Endothelial cell (in vitro differentiated cells): ENCODE measurements around the gene JAZF1. TPM values are rescaled to one million over a fixed set of nuclear protein-coding genes. Genes with fewer than 3 reads are reported as not detected.
"Not testable (repeated sequence)": the region's sequence is repeated elsewhere in the genome, so short reads cannot be mapped to it uniquely, and the experiment has no call there.

Experiments used
- DNase-seq: peaks from one replicate; pipeline ENCODE4 v3.0.0; 2021; ENCODE audit warnings: low spot score
- H3K27ac Mint-ChIP-seq: one replicate; pipeline ENCODE4 v1.8.0; 2021; ENCODE audit warnings: mixed read lengths, inconsistent platforms; ENCODE audit not compliant: unreplicated experiment
- H3K27me3 Mint-ChIP-seq: one replicate; pipeline ENCODE4 v1.8.0; 2021; ENCODE audit warnings: mild to moderate bottlenecking, moderate library complexity, mixed read lengths, inconsistent platforms; ENCODE audit not compliant: unreplicated experiment
- H3K36me3 Mint-ChIP-seq: one replicate; pipeline ENCODE4 v1.8.0; 2021; ENCODE audit warnings: mild to moderate bottlenecking, low read depth, mixed read lengths, inconsistent platforms; ENCODE audit not compliant: unreplicated experiment
- H3K4me1 Mint-ChIP-seq: one replicate; pipeline ENCODE4 v1.8.0; 2021; ENCODE audit warnings: mild to moderate bottlenecking, mixed read lengths, inconsistent platforms; ENCODE audit not compliant: unreplicated experiment
- H3K4me3 Mint-ChIP-seq: one replicate; pipeline ENCODE4 v1.8.0; 2021; ENCODE audit warnings: mild to moderate bottlenecking, mixed read lengths, inconsistent platforms; ENCODE audit not compliant: unreplicated experiment
- H3K9me3 Mint-ChIP-seq: one replicate; pipeline ENCODE4 v1.8.0; 2021; ENCODE audit warnings: mixed read lengths, inconsistent platforms; ENCODE audit not compliant: unreplicated experiment
- CTCF ChIP-seq: fragments of 200-600 bp; sonication (generic); IDR thresholded peaks from one replicate; pipeline ENCODE4 v1.5.0; 2021; ENCODE audit warnings: antibody characterized with exemption; ENCODE audit not compliant: unreplicated experiment
- total RNA-seq: library from RNA; stranded (reverse); fragmentation: NEBNext Ultra II Directional; extraction: Animal tissue kit (Norgen Biotek cat#: 25700); gene quantifications from one replicate; pipeline ENCODE4 v1.2.1, GENCODE V29; 2021; ENCODE audit not compliant: unreplicated experiment

The JAZF1 gene
- total RNA-seq, 1 donor from 2014 or later = 8.5 TPM

- H3K36me3 Mint-ChIP-seq = no peaks in the 10 kb centered on the region
- no peak overlapping the region for H3K27ac Mint-ChIP-seq
- H3K27me3 Mint-ChIP-seq = peaks cover 4% of the 10 kb centered on the region
- DNase-seq = no peak
- H3K4me1 Mint-ChIP-seq = peaks cover 26% of the 10 kb centered on the region
- H3K4me3 Mint-ChIP-seq = no peak overlapping the region
- no peaks in the 10 kb centered on the region for H3K9me3 Mint-ChIP-seq
- TF ChIP-seq CTCF = no peak
Measured at GRCh38 chr7:27866828-27867672, 313.5 kb downstream of the JAZF1 start.

GRCh38 chr7:27866256-27866655 is 314.3 kb downstream of the JAZF1 start:
- Mint-ChIP-seq H3K9me3 (no peaks in the 10 kb centered on the region), H3K36me3 (no peaks in the 10 kb centered on the region), H3K4me1 (peaks cover 20% of the 10 kb centered on the region), H3K27me3 (peaks cover 4% of the 10 kb centered on the region), H3K4me3 (no peak overlapping the region), H3K27ac (no peak overlapping the region)
- no peak for TF ChIP-seq CTCF
- no peak for DNase-seq

- no peak for DNase-seq
- Mint-ChIP-seq H3K4me3 (no peak overlapping the region), H3K27ac (no peak overlapping the region), H3K9me3 (no peaks in the 10 kb centered on the region), H3K36me3 (no peaks in the 10 kb centered on the region), H3K27me3 (peaks cover 3% of the 10 kb centered on the region), H3K4me1 (peaks cover 7% of the 10 kb centered on the region)
- TF ChIP-seq CTCF = no peak
Measured at GRCh38 chr7:27863880-27864279, 316.7 kb downstream of the JAZF1 start.

GRCh38 chr7:27861747-27862146 is 318.8 kb downstream of the JAZF1 start:
- peaks cover 5% of the 10 kb centered on the region for H3K4me1 Mint-ChIP-seq
- no peak for DNase-seq
- no peak overlapping the region for H3K27ac Mint-ChIP-seq
- TF ChIP-seq CTCF = no peak
- no peaks in the 10 kb centered on the region for H3K36me3 Mint-ChIP-seq
- peaks cover 3% of the 10 kb centered on the region for H3K27me3 Mint-ChIP-seq
- no peak overlapping the region for H3K4me3 Mint-ChIP-seq
- no peaks in the 10 kb centered on the region for H3K9me3 Mint-ChIP-seq

- peaks cover 3% of the 10 kb centered on the region for H3K9me3 Mint-ChIP-seq
- H3K27me3 Mint-ChIP-seq = peaks cover 8% of the 10 kb centered on the region
- H3K36me3 Mint-ChIP-seq = peaks cover 8% of the 10 kb centered on the region
- no peak for TF ChIP-seq CTCF
- no peak overlapping the region for H3K4me3 Mint-ChIP-seq
- H3K4me1 Mint-ChIP-seq = peaks cover 5% of the 10 kb centered on the region
- no peak for DNase-seq
- H3K27ac Mint-ChIP-seq = no peak overlapping the region
Measured at GRCh38 chr7:27860800-27861199, 319.8 kb downstream of the JAZF1 start.

GRCh38 chr7:27856703-27857485 is 323.7 kb downstream of the JAZF1 start:
- H3K4me1 Mint-ChIP-seq, H3K27ac Mint-ChIP-seq, H3K4me3 Mint-ChIP-seq, H3K27me3 Mint-ChIP-seq, DNase-seq: not testable (repeated sequence)
- H3K36me3 Mint-ChIP-seq = peaks cover 21% of the 10 kb centered on the region
- peaks cover 10% of the 10 kb centered on the region for H3K9me3 Mint-ChIP-seq
